ENCODE measurements around the gene GLB1L2.

The GLB1L2 gene

DNA sequence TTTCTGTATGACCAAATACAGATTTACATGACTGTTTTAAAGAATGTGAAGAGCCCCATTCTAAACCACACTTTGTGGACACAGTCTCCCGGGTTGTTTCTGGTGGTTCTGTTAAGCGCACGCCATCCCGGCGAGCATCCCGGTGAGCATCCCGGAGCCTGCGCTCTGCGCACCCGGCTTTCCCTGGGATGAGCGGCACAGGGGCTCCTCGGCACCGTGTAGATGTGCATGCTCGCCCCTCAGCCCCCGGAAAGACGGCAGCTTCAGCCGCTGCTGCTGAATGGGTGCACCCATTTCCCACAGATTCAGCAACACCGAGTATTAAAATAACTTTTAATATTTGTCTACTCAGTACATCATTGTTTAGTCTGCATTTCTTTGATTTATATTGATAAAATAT, 36.0 kb downstream of the GLB1L2 start:
- Histone ChIP-seq H4K12ac (ENCODE audit: low read depth, low read length) (no peak overlapping the region), H3K4me2 (ENCODE audit: low read length) (no peak overlapping the region), H3K9me3 (ENCODE audit: insufficient read depth, low read depth, low read length) (no peaks in the 10 kb centered on the region), H3K79me2 (ENCODE audit: control insufficient read depth, insufficient read depth, low read length, poor library complexity) (no peaks in the 10 kb centered on the region), H2AK5ac (ENCODE audit: low read length) (no peak overlapping the region), H4K8ac (ENCODE audit: low read depth, low read length) (no peak overlapping the region), H3K36me3 (ENCODE audit: control insufficient read depth in 1 of 2, insufficient read depth in 2 of 2, low read length in 2 of 2) (no peaks in the 10 kb centered on the region), H3K9ac (ENCODE audit: low read length) (no peak overlapping the region), H3K79me1 (ENCODE audit: low read length) (no peaks in the 10 kb centered on the region), H3K27ac (ENCODE audit: low read depth, low read length) (no peak overlapping the region), H2AFZ (ENCODE audit: insufficient read depth, low read length, poor library complexity) (no peak overlapping the region), H3K27me3 (ENCODE audit: insufficient read depth, low read length) (no peaks in the 10 kb centered on the region), H4K91ac (ENCODE audit: low read depth, low read length) (no peak overlapping the region), H3K14ac (ENCODE audit: low read length) (no peak overlapping the region), H3K18ac (ENCODE audit: low read length) (no peak overlapping the region), H3K4ac (ENCODE audit: low read depth, low read length) (no peak overlapping the region), H3K23ac (ENCODE audit: low read length) (no peak overlapping the region), H3K4me3 (ENCODE audit: low read depth, low read length) (no peak overlapping the region), H2BK12ac (ENCODE audit: low read length) (no peak overlapping the region), H2BK120ac (ENCODE audit: insufficient read depth, low read length, poor library complexity) (no peak overlapping the region), H2BK5ac (ENCODE audit: low read depth, low read length, poor library complexity) (no peak overlapping the region), H3K4me1 (ENCODE audit: control insufficient read depth in 1 of 2, insufficient read depth in 2 of 2, low read length in 2 of 2) (no peaks in the 10 kb centered on the region)
- no CpG with 5 or more reads among the region's 18 CpGs for WGBS (ENCODE audit: extremely low coverage, insufficient coverage, insufficient read length)
- DNase-seq: no peak

DNA sequence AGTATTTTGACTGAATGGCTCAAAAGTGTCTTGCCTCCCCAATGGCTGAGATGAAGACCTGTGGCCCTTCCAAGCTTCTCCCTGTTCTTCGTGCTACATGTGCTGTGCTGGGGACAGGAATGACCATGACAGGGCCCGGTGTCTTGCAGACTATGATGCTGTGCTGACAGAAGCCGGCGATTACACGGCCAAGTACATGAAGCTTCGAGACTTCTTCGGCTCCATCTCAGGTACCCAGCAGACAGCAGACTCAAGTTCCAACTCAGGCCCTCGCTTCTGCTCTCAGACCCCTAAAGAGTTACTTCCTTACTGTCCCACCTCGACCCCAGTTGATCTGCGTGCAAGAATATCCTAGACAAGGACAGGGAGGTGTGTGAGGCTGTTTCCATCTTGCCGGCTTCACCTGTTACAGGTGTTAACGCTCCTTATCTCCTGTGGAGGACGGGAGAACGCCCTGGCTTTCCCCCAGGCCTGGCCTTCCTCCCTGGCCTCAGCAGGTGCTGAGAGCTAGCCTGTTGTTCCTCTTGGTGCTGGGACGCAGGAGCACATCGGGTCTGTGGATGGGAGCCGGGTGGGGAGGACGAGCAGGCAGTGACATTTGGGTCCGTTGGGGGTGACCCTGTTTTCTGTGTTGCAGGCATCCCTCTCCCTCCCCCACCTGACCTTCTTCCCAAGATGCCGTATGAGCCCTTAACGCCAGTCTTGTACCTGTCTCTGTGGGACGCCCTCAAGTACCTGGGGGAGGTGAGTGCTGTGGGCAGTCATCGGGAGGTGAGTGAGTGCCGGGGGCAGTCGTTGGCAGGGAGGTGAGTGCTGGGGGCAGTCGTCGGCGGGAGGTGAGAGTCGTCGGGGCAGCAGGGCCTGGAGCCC, 38.1 kb downstream of the GLB1L2 start:
- H3K4me1 ChIP-seq (ENCODE audit: control insufficient read depth in 1 of 2, insufficient read depth in 2 of 2, low read length in 2 of 2): no peaks in the 10 kb centered on the region
- no peaks in the 10 kb centered on the region for H3K27me3 ChIP-seq (ENCODE audit: insufficient read depth, low read length)
- WGBS (ENCODE audit: extremely low coverage, insufficient coverage, insufficient read length): no CpG with 5 or more reads among the region's 30 CpGs
- no peak overlapping the region for H3K9ac ChIP-seq (ENCODE audit: low read length)
- no peak overlapping the region for H4K8ac ChIP-seq (ENCODE audit: low read depth, low read length)
- no peaks in the 10 kb centered on the region for H3K36me3 ChIP-seq (ENCODE audit: control insufficient read depth in 1 of 2, insufficient read depth in 2 of 2, low read length in 2 of 2)
- no peak overlapping the region for H3K18ac ChIP-seq (ENCODE audit: low read length)
- H4K12ac ChIP-seq (ENCODE audit: low read depth, low read length): no peak overlapping the region
- no peak overlapping the region for H3K4me2 ChIP-seq (ENCODE audit: low read length)
- no peak overlapping the region for H2BK120ac ChIP-seq (ENCODE audit: insufficient read depth, low read length, poor library complexity)
- no peaks in the 10 kb centered on the region for H3K9me3 ChIP-seq (ENCODE audit: insufficient read depth, low read depth, low read length)
- H3K4me3 ChIP-seq (ENCODE audit: low read depth, low read length): no peak overlapping the region
- no peak overlapping the region for H2BK5ac ChIP-seq (ENCODE audit: low read depth, low read length, poor library complexity)
- no peak overlapping the region for H3K23ac ChIP-seq (ENCODE audit: low read length)
- no peak overlapping the region for H2AFZ ChIP-seq (ENCODE audit: insufficient read depth, low read length, poor library complexity)
- no peak overlapping the region for H4K91ac ChIP-seq (ENCODE audit: low read depth, low read length)
- no peak overlapping the region for H3K4ac ChIP-seq (ENCODE audit: low read depth, low read length)
- DNase-seq: no peak
- no peak overlapping the region for H3K27ac ChIP-seq (ENCODE audit: low read depth, low read length)
- no peak overlapping the region for H2BK12ac ChIP-seq (ENCODE audit: low read length)
- H3K79me1 ChIP-seq (ENCODE audit: low read length): no peaks in the 10 kb centered on the region
- no peaks in the 10 kb centered on the region for H3K79me2 ChIP-seq (ENCODE audit: control insufficient read depth, insufficient read depth, low read length, poor library complexity)
- no peak overlapping the region for H3K14ac ChIP-seq (ENCODE audit: low read length)
- no peak overlapping the region for H2AK5ac ChIP-seq (ENCODE audit: low read length)

DNA sequence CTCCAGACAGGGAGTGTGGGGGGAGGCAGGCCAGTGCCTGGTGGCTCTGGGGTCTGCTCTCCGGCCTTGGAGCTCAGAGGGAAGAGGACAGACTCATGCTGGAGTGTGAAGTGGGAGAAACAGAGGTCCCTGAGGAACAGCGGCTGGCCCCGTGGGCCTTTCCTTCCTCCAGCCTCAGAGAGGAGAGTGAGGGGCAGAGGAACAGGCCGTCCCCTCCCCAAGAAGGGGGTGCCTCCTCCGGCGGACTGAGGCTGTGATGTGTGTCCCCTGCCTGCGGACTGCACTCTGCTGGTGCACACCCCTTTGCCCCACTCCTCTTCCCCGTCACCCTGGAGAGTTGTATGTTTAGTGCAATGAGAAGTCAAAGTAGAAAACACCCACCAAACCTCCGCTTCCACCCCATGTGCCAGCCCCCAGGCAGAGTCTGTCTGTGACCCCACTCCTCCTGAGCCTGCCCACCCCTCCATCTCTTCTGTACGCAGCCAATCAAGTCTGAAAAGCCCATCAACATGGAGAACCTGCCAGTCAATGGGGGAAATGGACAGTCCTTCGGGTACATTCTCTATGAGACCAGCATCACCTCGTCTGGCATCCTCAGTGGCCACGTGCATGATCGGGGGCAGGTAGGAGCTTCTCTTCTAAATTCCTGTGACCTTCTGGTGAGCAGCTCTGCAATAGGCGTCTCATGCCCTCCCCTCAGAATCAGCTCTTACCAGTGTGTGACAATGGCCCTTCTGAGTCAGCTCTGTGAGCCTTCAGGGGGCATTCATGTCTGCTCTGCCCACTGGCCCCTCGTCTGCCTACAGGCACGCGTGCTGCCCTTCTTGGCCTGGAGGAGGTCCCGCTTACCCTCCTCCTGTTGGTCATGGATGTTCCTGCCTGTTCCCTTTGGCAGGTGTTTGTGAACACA, 39.0 kb downstream of the GLB1L2 start:
- Histone ChIP-seq H2AK5ac (ENCODE audit: low read length) (no peak overlapping the region), H2BK12ac (ENCODE audit: low read length) (no peak overlapping the region), H3K9me3 (ENCODE audit: insufficient read depth, low read depth, low read length) (no peaks in the 10 kb centered on the region), H3K4me3 (ENCODE audit: low read depth, low read length) (no peak overlapping the region), H3K4ac (ENCODE audit: low read depth, low read length) (no peak overlapping the region), H3K14ac (ENCODE audit: low read length) (no peak overlapping the region), H3K23ac (ENCODE audit: low read length) (no peak overlapping the region), H2BK120ac (ENCODE audit: insufficient read depth, low read length, poor library complexity) (no peak overlapping the region), H3K36me3 (ENCODE audit: control insufficient read depth in 1 of 2, insufficient read depth in 2 of 2, low read length in 2 of 2) (no peaks in the 10 kb centered on the region), H3K4me2 (ENCODE audit: low read length) (no peak overlapping the region), H3K9ac (ENCODE audit: low read length) (no peak overlapping the region), H4K91ac (ENCODE audit: low read depth, low read length) (no peak overlapping the region), H3K27me3 (ENCODE audit: insufficient read depth, low read length) (no peaks in the 10 kb centered on the region), H4K8ac (ENCODE audit: low read depth, low read length) (no peak overlapping the region), H2BK5ac (ENCODE audit: low read depth, low read length, poor library complexity) (no peak overlapping the region), H3K27ac (ENCODE audit: low read depth, low read length) (no peak overlapping the region), H2AFZ (ENCODE audit: insufficient read depth, low read length, poor library complexity) (no peak overlapping the region), H3K79me1 (ENCODE audit: low read length) (no peaks in the 10 kb centered on the region), H3K79me2 (ENCODE audit: control insufficient read depth, insufficient read depth, low read length, poor library complexity) (no peaks in the 10 kb centered on the region), H4K12ac (ENCODE audit: low read depth, low read length) (no peak overlapping the region), H3K4me1 (ENCODE audit: control insufficient read depth in 1 of 2, insufficient read depth in 2 of 2, low read length in 2 of 2) (no peaks in the 10 kb centered on the region), H3K18ac (ENCODE audit: low read length) (no peak overlapping the region)
- DNase-seq: no peak
- WGBS (ENCODE audit: extremely low coverage, insufficient coverage, insufficient read length): no CpG with 5 or more reads among the region's 19 CpGs

DNA sequence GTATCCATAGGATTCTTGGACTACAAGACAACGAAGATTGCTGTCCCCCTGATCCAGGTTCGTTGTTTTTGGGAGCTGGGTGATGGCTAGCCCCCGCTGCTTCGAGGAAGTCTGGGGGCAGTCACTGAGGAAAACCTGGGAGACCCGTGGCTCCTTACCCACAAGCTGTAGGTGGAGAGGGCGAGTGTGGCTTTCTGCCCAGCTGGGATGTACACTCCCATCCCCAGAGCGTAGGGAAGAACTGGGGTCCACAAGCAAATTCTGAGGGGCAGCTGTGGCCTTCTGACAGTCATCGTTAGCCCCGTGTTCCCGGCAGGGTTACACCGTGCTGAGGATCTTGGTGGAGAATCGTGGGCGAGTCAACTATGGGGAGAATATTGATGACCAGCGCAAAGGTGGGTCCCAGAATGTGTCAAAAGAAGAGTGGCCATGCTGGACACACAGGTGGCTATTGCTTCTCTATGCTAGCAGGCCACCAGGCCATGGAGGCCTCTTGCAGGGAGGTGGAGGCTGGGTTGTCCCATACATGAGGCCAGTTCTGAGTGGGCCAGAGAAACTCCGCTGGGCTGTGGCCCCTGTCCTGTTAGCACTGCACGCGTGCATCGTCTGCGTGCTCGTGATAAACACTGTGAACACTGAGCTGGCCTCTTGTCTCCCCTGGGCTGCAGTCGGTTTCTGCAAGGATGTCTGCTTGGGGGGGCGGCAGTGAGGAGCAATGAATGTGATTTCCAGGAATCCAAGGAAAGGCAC, 39.8 kb downstream of the GLB1L2 start:
- no peak overlapping the region for H3K4me2 ChIP-seq (ENCODE audit: low read length)
- no peak overlapping the region for H3K9ac ChIP-seq (ENCODE audit: low read length)
- H3K4me3 ChIP-seq (ENCODE audit: low read depth, low read length): no peak overlapping the region
- H3K14ac ChIP-seq (ENCODE audit: low read length): no peak overlapping the region
- H3K36me3 ChIP-seq (ENCODE audit: control insufficient read depth in 1 of 2, insufficient read depth in 2 of 2, low read length in 2 of 2): no peaks in the 10 kb centered on the region
- H3K4ac ChIP-seq (ENCODE audit: low read depth, low read length): no peak overlapping the region
- no peak overlapping the region for H2AFZ ChIP-seq (ENCODE audit: insufficient read depth, low read length, poor library complexity)
- no peaks in the 10 kb centered on the region for H3K9me3 ChIP-seq (ENCODE audit: insufficient read depth, low read depth, low read length)
- no peak overlapping the region for H3K27ac ChIP-seq (ENCODE audit: low read depth, low read length)
- H3K4me1 ChIP-seq (ENCODE audit: control insufficient read depth in 1 of 2, insufficient read depth in 2 of 2, low read length in 2 of 2): no peaks in the 10 kb centered on the region
- no peak overlapping the region for H3K18ac ChIP-seq (ENCODE audit: low read length)
- no peaks in the 10 kb centered on the region for H3K79me1 ChIP-seq (ENCODE audit: low read length)
- H3K23ac ChIP-seq (ENCODE audit: low read length): no peak overlapping the region
- no peak overlapping the region for H4K12ac ChIP-seq (ENCODE audit: low read depth, low read length)
- H3K27me3 ChIP-seq (ENCODE audit: insufficient read depth, low read length): no peaks in the 10 kb centered on the region
- no peak overlapping the region for H4K8ac ChIP-seq (ENCODE audit: low read depth, low read length)
- no peaks in the 10 kb centered on the region for H3K79me2 ChIP-seq (ENCODE audit: control insufficient read depth, insufficient read depth, low read length, poor library complexity)
- H2BK5ac ChIP-seq (ENCODE audit: low read depth, low read length, poor library complexity): no peak overlapping the region
- H2AK5ac ChIP-seq (ENCODE audit: low read length): no peak overlapping the region
- WGBS (ENCODE audit: extremely low coverage, insufficient coverage, insufficient read length): no CpG with 5 or more reads among the region's 22 CpGs
- H2BK12ac ChIP-seq (ENCODE audit: low read length): no peak overlapping the region
- no peak overlapping the region for H4K91ac ChIP-seq (ENCODE audit: low read depth, low read length)
- no peak for DNase-seq
- H2BK120ac ChIP-seq (ENCODE audit: insufficient read depth, low read length, poor library complexity): no peak overlapping the region

Data from trophoblast cell (in vitro differentiated cells and primary cell).